HepG2 (cell line): Measurements from ENCODE around the gene CCT3. TPM values are rescaled to one million over a fixed set of nuclear protein-coding genes. Genes with fewer than 3 reads are reported as not detected.

Source experiments
- FOXM1 ChIP-seq: sonication (generic); formaldehyde crosslinking; IDR thresholded peaks from 2 replicates; pipeline ENCODE4 v1.5.0; 2020; ENCODE audit warnings: missing genetic modification reagents
- HNRNPK ChIP-seq: fragments of 200-400 bp; formaldehyde crosslinking; IDR thresholded peaks from 2 replicates; pipeline ENCODE4 v1.6.1; 2018; ENCODE audit warnings: low read length, low read depth, moderate library complexity, mild to moderate bottlenecking; ENCODE audit not compliant: poor library complexity, severe bottlenecking
- KDM5B ChIP-seq: sonication (generic); formaldehyde crosslinking; IDR thresholded peaks from 2 replicates; pipeline ENCODE4 v1.4.0; 2020; ENCODE audit warnings: missing genetic modification reagents, mild to moderate bottlenecking, borderline replicate concordance
- NCOA1 ChIP-seq: sonication (generic); formaldehyde crosslinking; IDR thresholded peaks from 2 replicates; pipeline ENCODE4 v1.9.0; 2021; ENCODE audit warnings: missing genetic modification reagents
- PLRG1 ChIP-seq: fragments of 450-650 bp; conservative IDR thresholded peaks from 2 replicates; pipeline ENCODE4 v1.6.1; 2016
- SP4 ChIP-seq: sonication (generic); formaldehyde crosslinking; IDR thresholded peaks from 2 replicates; pipeline ENCODE4 v1.8.1; 2023; ENCODE audit warnings: mild to moderate bottlenecking, missing genetic modification reagents
- TEAD2 ChIP-seq: sonication (generic); formaldehyde crosslinking; IDR thresholded peaks from 2 replicates; pipeline ENCODE4 v1.9.0; 2021; ENCODE audit warnings: missing genetic modification reagents
- ZNF326 ChIP-seq: sonication (generic); formaldehyde crosslinking; IDR thresholded peaks from 2 replicates; pipeline ENCODE4 v1.4.0; 2020; ENCODE audit warnings: missing genetic modification reagents, borderline replicate concordance
- ZNF460 ChIP-seq: sonication (generic); formaldehyde crosslinking; IDR thresholded peaks from 2 replicates; pipeline ENCODE4 v1.5.1; 2020; ENCODE audit warnings: missing genetic modification reagents, mild to moderate bottlenecking, borderline replicate concordance
- ZNF563 ChIP-seq: sonication (generic); formaldehyde crosslinking; IDR thresholded peaks from 2 replicates; pipeline ENCODE4 v1.8.0; 2022; ENCODE audit warnings: mild to moderate bottlenecking, moderate library complexity, missing genetic modification reagents
- ZNF644 ChIP-seq: IDR thresholded peaks from 2 replicates; pipeline ENCODE4 v1.6.1; 2016; ENCODE audit warnings: low read depth
- ZNF883 ChIP-seq: sonication (generic); formaldehyde crosslinking; IDR thresholded peaks from 2 replicates; pipeline ENCODE4 v1.5.1; 2020; ENCODE audit warnings: mild to moderate bottlenecking, missing genetic modification reagents; ENCODE audit errors: not compliant biosample characterization
- ZSCAN29 ChIP-seq: sonication (generic); formaldehyde crosslinking; conservative IDR thresholded peaks from 2 replicates; pipeline ENCODE4 v1.4.0; 2020; ENCODE audit warnings: mild to moderate bottlenecking, missing genetic modification reagents
- polyA plus RNA-seq, 8 experiments: library from polyadenylated mRNA; depleted of rRNA in 3 of 8; stranded (reverse) in 7 of 8; unstranded in 1 of 8; fragments of >200 nt; fragmentation: Illumina TruSeq in 4 of 8; extraction: Trizol in 4 of 8; gene quantifications; 2 replicates each; pipeline versions ENCODE4 v1.2.1 to v1.2.3, GENCODE V29; 2011 to 2016; ENCODE audit warnings: low read depth in 4 of 8, missing spikeins in 1 of 8, mixed read lengths in 1 of 8; ENCODE audit not compliant: insufficient read depth in 1 of 8
- total RNA-seq, 5 experiments: library from RNA; depleted of rRNA; stranded (reverse); fragments of >200 nt; fragmentation: Illumina TruSeq; extraction: Trizol; gene quantifications; 2 replicates each; pipeline ENCODE4 v1.2.3, GENCODE V29; 2016; ENCODE audit warnings: low read depth in 1 of 5
- TF ChIP-seq, protein P1 (sequence below): sonication (generic); formaldehyde crosslinking; IDR thresholded peaks from 2 replicates; pipeline ENCODE4 v1.5.1; 2020; ENCODE audit warnings: mild to moderate bottlenecking, moderate library complexity, missing genetic modification reagents
- TF ChIP-seq, protein P2 (sequence below): sonication (generic); formaldehyde crosslinking; IDR thresholded peaks from 2 replicates; pipeline ENCODE4 v1.5.0; 2020; ENCODE audit warnings: mild to moderate bottlenecking, missing genetic modification reagents
- TF ChIP-seq, protein P3 (sequence below): sonication (generic); formaldehyde crosslinking; IDR thresholded peaks from 2 replicates; pipeline ENCODE4 v1.5.1; 2020; ENCODE audit warnings: mild to moderate bottlenecking, missing genetic modification reagents, moderate library complexity
- TF ChIP-seq, protein P4 (sequence below): sonication (generic); formaldehyde crosslinking; IDR thresholded peaks from 2 replicates; pipeline ENCODE4 v1.4.0; 2020; ENCODE audit warnings: missing genetic modification reagents
- TF ChIP-seq, protein P5 (sequence below): IDR thresholded peaks from 2 replicates; pipeline ENCODE4 v1.6.1; 2012; ENCODE audit warnings: low read depth, low read length, improper control_type of control experiment

Gene CCT3
- total and polyA plus RNA-seq, 2 of the 13 experiments (the other 11 are each of a cell fraction or from before 2014, with no cell fraction given): 319 to 615 TPM

DNA sequence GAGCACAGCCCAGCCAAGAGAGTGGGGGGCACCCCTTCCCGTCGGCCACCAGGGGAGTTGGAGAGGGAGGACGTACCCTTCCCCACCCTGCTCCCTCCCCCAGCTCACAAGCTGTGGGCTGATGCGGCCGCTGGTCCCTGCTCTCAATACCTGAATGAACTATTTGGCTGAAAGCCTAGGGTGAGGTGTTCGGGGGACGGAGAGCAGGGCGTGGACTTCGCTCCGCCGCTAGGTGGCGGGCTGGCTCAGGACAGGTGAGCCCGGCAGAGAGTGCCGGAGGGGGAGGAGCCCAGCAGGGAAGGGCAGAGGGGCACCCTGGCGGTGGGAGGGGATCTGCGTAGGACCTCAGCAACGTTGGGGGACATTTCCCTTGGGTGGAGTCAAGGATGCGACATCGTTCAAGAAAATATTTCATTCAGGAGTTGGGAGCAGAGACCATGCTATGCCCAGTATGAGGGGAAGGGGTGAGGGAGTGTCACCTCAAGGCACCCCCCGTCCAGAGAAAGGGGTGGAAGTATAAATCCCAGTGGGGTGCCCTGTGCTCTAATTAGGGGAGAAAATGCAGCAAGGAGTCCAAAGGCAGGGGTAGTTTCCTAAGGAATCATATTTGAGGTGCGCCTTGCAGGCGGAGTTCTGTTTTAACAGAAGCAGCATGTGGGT, 18.9 kb upstream of the CCT3 start (continued):
- TF ChIP-seq, protein P1, sequence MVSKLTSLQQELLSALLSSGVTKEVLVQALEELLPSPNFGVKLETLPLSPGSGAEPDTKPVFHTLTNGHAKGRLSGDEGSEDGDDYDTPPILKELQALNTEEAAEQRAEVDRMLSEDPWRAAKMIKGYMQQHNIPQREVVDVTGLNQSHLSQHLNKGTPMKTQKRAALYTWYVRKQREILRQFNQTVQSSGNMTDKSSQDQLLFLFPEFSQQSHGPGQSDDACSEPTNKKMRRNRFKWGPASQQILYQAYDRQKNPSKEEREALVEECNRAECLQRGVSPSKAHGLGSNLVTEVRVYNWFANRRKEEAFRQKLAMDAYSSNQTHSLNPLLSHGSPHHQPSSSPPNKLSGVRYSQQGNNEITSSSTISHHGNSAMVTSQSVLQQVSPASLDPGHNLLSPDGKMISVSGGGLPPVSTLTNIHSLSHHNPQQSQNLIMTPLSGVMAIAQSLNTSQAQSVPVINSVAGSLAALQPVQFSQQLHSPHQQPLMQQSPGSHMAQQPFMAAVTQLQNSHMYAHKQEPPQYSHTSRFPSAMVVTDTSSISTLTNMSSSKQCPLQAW: 0 out of 2 replicates have a peak, but pooled peaks have one; percentile 61
- no peak for TF ChIP-seq ZNF460
- no peak for TF ChIP-seq ZNF563 (CRISPR knock-in tag)
- no peak for TF ChIP-seq TEAD2 (CRISPR knock-in tag)
- no peak for TF ChIP-seq ZNF326 (CRISPR knock-in tag)
- TF ChIP-seq, protein P2, sequence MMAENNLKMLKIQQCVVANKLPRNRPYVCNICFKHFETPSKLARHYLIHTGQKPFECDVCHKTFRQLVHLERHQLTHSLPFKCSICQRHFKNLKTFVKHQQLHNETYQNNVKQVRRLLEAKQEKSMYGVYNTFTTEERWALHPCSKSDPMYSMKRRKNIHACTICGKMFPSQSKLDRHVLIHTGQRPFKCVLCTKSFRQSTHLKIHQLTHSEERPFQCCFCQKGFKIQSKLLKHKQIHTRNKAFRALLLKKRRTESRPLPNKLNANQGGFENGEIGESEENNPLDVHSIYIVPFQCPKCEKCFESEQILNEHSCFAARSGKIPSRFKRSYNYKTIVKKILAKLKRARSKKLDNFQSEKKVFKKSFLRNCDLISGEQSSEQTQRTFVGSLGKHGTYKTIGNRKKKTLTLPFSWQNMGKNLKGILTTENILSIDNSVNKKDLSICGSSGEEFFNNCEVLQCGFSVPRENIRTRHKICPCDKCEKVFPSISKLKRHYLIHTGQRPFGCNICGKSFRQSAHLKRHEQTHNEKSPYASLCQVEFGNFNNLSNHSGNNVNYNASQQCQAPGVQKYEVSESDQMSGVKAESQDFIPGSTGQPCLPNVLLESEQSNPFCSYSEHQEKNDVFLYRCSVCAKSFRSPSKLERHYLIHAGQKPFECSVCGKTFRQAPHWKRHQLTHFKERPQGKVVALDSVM: no peak
- TF ChIP-seq, protein P3, sequence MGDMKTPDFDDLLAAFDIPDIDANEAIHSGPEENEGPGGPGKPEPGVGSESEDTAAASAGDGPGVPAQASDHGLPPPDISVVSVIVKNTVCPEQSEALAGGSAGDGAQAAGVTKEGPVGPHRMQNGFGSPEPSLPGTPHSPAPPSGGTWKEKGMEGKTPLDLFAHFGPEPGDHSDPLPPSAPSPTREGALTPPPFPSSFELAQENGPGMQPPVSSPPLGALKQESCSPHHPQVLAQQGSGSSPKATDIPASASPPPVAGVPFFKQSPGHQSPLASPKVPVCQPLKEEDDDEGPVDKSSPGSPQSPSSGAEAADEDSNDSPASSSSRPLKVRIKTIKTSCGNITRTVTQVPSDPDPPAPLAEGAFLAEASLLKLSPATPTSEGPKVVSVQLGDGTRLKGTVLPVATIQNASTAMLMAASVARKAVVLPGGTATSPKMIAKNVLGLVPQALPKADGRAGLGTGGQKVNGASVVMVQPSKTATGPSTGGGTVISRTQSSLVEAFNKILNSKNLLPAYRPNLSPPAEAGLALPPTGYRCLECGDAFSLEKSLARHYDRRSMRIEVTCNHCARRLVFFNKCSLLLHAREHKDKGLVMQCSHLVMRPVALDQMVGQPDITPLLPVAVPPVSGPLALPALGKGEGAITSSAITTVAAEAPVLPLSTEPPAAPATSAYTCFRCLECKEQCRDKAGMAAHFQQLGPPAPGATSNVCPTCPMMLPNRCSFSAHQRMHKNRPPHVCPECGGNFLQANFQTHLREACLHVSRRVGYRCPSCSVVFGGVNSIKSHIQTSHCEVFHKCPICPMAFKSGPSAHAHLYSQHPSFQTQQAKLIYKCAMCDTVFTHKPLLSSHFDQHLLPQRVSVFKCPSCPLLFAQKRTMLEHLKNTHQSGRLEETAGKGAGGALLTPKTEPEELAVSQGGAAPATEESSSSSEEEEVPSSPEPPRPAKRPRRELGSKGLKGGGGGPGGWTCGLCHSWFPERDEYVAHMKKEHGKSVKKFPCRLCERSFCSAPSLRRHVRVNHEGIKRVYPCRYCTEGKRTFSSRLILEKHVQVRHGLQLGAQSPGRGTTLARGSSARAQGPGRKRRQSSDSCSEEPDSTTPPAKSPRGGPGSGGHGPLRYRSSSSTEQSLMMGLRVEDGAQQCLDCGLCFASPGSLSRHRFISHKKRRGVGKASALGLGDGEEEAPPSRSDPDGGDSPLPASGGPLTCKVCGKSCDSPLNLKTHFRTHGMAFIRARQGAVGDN (CRISPR knock-in tag): peak; percentile 79
- TF ChIP-seq, protein P4, sequence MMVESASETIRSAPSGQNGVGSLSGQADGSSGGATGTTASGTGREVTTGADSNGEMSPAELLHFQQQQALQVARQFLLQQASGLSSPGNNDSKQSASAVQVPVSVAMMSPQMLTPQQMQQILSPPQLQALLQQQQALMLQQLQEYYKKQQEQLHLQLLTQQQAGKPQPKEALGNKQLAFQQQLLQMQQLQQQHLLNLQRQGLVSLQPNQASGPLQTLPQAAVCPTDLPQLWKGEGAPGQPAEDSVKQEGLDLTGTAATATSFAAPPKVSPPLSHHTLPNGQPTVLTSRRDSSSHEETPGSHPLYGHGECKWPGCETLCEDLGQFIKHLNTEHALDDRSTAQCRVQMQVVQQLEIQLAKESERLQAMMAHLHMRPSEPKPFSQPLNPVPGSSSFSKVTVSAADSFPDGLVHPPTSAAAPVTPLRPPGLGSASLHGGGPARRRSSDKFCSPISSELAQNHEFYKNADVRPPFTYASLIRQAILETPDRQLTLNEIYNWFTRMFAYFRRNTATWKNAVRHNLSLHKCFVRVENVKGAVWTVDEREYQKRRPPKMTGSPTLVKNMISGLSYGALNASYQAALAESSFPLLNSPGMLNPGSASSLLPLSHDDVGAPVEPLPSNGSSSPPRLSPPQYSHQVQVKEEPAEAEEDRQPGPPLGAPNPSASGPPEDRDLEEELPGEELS (CRISPR knock-in tag): 0 out of 2 replicates have a peak, but pooled peaks have one; percentile 16
- TF ChIP-seq ZNF644: no peak
- TF ChIP-seq ZSCAN29 (CRISPR knock-in tag): no peak
- no peak for TF ChIP-seq PLRG1
- TF ChIP-seq HNRNPK: no peak
- TF ChIP-seq, protein P5, sequence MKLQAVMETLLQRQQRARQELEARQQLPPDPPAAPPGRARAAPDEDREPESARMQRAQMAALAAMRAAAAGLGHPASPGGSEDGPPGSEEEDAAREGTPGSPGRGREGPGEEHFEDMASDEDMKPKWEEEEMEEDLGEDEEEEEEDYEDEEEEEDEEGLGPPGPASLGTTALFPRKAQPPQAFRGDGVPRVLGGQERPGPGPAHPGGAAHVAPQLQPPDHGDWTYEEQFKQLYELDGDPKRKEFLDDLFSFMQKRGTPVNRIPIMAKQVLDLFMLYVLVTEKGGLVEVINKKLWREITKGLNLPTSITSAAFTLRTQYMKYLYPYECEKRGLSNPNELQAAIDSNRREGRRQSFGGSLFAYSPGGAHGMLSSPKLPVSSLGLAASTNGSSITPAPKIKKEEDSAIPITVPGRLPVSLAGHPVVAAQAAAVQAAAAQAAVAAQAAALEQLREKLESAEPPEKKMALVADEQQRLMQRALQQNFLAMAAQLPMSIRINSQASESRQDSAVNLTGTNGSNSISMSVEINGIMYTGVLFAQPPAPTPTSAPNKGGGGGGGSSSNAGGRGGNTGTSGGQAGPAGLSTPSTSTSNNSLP: no peak
- TF ChIP-seq ZNF883 (CRISPR knock-in tag): no peak
- TF ChIP-seq NCOA1 (CRISPR knock-in tag): no peak
- peak; percentile 60; the same call in 1 of the 2 replicates for TF ChIP-seq SP4 (CRISPR knock-in tag)
- no peak for TF ChIP-seq FOXM1 (CRISPR knock-in tag)
- peak; percentile 68; the same call in 1 of the 2 replicates for TF ChIP-seq KDM5B
